Osteoblast (primary cell): ENCODE measurements around the gene RNF151. TPM values are rescaled to one million over a fixed set of nuclear protein-coding genes. Genes with fewer than 3 reads are reported as not detected.

Experiments
- DNase-seq: peaks from one replicate; pipeline ENCODE4 v3.0.0; 2011; ENCODE audit warnings: low spot score, mixed read lengths; ENCODE audit not compliant: insufficient read length; ENCODE audit errors: missing footprints
- H2AFZ ChIP-seq: 2 replicates; pipeline ENCODE4 v1.6.0; 2011; ENCODE audit warnings: mild to moderate bottlenecking, low read length
- H3K27ac ChIP-seq: 2 replicates; pipeline ENCODE4 v1.5.1; 2011; ENCODE audit warnings: mild to moderate bottlenecking, low read depth, low read length, moderate library complexity
- H3K27me3 ChIP-seq: 2 replicates; pipeline ENCODE4 v1.6.0; 2012; ENCODE audit warnings: mild to moderate bottlenecking, control low read depth, inconsistent platforms, low read length, moderate library complexity; ENCODE audit not compliant: insufficient read depth
- H3K36me3 ChIP-seq: 2 replicates; pipeline ENCODE4 v1.5.1; 2011; ENCODE audit warnings: mild to moderate bottlenecking, low read length, control low read depth, moderate library complexity; ENCODE audit not compliant: insufficient read depth
- H3K4me1 ChIP-seq: 2 replicates; pipeline ENCODE4 v1.5.1; 2011; ENCODE audit warnings: mild to moderate bottlenecking, low read length, control low read depth, moderate library complexity; ENCODE audit not compliant: insufficient read depth
- H3K4me2 ChIP-seq: 2 replicates; pipeline ENCODE4 v1.6.0; 2011; ENCODE audit warnings: mild to moderate bottlenecking, low read length; ENCODE audit not compliant: insufficient read depth
- H3K4me3 ChIP-seq: fragments of 200-600 bp; sonication (generic); 3 replicates; pipeline ENCODE4 v1.5.1; 2012; ENCODE audit warnings: mild to moderate bottlenecking, low read length, inconsistent platforms; ENCODE audit not compliant: insufficient read depth
- H3K79me2 ChIP-seq: 2 replicates; pipeline ENCODE4 v1.6.0; 2012; ENCODE audit warnings: mild to moderate bottlenecking, low read length, control low read depth, inconsistent platforms; ENCODE audit not compliant: insufficient read depth
- H3K9me3 ChIP-seq: 2 replicates; pipeline ENCODE4 v1.5.1; 2011; ENCODE audit warnings: low read depth, low read length, control low read depth
- H4K20me1 ChIP-seq: 2 replicates; pipeline ENCODE4 v1.6.0; 2012; ENCODE audit warnings: mild to moderate bottlenecking, low read length, control low read depth; ENCODE audit not compliant: insufficient read depth
- CTCF ChIP-seq: IDR thresholded peaks from 2 replicates; pipeline ENCODE4 v1.5.1; 2011; ENCODE audit warnings: mild to moderate bottlenecking, low read depth, low read length, moderate library complexity; ENCODE audit errors: extremely low read depth
- total RNA-seq: library from RNA; depleted of rRNA; stranded (reverse); fragments of >200 nt; gene quantifications from 2 replicates; pipeline ENCODE4 v1.2.3, GENCODE V29; 2012

Gene RNF151
- 0.36 TPM in 1 of 2 replicates, not detected in the other for total RNA-seq

- no peak within 1 kb of the TSS for H2AFZ ChIP-seq
- H3K4me1 ChIP-seq: peaks cover 25% of the 10 kb centered on the region
- no peaks in the 10 kb centered on the region for H3K27me3 ChIP-seq
- no peaks in the 10 kb centered on the region for H3K9me3 ChIP-seq
- peak within 1 kb of the TSS; percentile 97 for H3K4me2 ChIP-seq
- H4K20me1 ChIP-seq: peaks cover 27% of the 10 kb centered on the region
- no peak for TF ChIP-seq CTCF
- H3K36me3 ChIP-seq: peaks cover 25% of the 10 kb centered on the region
- DNase-seq: peak; percentile 31
- H3K4me3 ChIP-seq: peak within 1 kb of the TSS; percentile 91
- H3K27ac ChIP-seq: peak within 1 kb of the TSS; percentile 93
- peaks cover 55% of the 10 kb centered on the region for H3K79me2 ChIP-seq
Observed at GRCh38 chr16:1966460-1966859, at the start of gene RNF151. TSS of gene RNF151 (plus strand) at chr16:1966856. CDS start at chr16:1966882, 26 bp downstream.

GRCh38 chr16:1917056-1917664, 49.5 kb upstream of the RNF151 start:
- Histone ChIP-seq H3K4me1 (no peaks in the 10 kb centered on the region), H4K20me1 (peaks cover 3% of the 10 kb centered on the region), H3K9me3 (no peaks in the 10 kb centered on the region), H3K27ac (no peak overlapping the region), H2AFZ (no peak overlapping the region), H3K4me2 (no peak overlapping the region), H3K27me3 (peaks cover 64% of the 10 kb centered on the region), H3K79me2 (no peaks in the 10 kb centered on the region), H3K36me3 (no peaks in the 10 kb centered on the region), H3K4me3 (no peak overlapping the region)
- no peak for TF ChIP-seq CTCF
- peak; percentile 84 for DNase-seq

GRCh38 chr16:1917665-1918350, 48.8 kb upstream of the RNF151 start:
- Histone ChIP-seq H2AFZ (no peak overlapping the region), H3K27me3 (peaks cover 71% of the 10 kb centered on the region), H3K9me3 (no peaks in the 10 kb centered on the region), H3K36me3 (no peaks in the 10 kb centered on the region), H3K27ac (no peak overlapping the region), H3K4me2 (no peak overlapping the region), H3K4me1 (no peaks in the 10 kb centered on the region), H3K79me2 (no peaks in the 10 kb centered on the region), H3K4me3 (no peak overlapping the region), H4K20me1 (peaks cover 3% of the 10 kb centered on the region)
- no peak for TF ChIP-seq CTCF
- DNase-seq: peak; percentile 75
